Spleen (tissue), 11 donors: ENCODE measurements around the gene OTUD3. TPM values are rescaled to one million over a fixed set of nuclear protein-coding genes. Genes with fewer than 3 reads are reported as not detected.

Experiments
- DNase-seq: peaks from one replicate; pipeline ENCODE4 v3.0.0-alpha.2; 2020
- H3K27ac ChIP-seq, 8 donors: fragments of 200-600 bp; sonication (generic) in 7 of 8; 1 replicate in 4 of 8; 2 replicates in 4 of 8; pipeline versions ENCODE4 v1.5.0 to v1.8.0; 2016 to 2021; ENCODE audit warnings: inconsistent platforms in 4 of 8, mild to moderate bottlenecking in 4 of 8, moderate library complexity in 1 of 8
- H3K27me3 ChIP-seq, 7 donors: fragments of 200-600 bp; sonication (generic) in 6 of 7; replicated peaks in 1 of 7; 1 replicate in 4 of 7; 2 replicates in 3 of 7; pipeline versions ENCODE4 v1.5.0 to v1.8.0; 2016 to 2021; ENCODE audit warnings: inconsistent platforms in 3 of 7, mild to moderate bottlenecking in 1 of 7
- H3K36me3 ChIP-seq, 6 donors: fragments of 200-600 bp; sonication (generic) in 5 of 6; 1 replicate in 4 of 6; 2 replicates in 2 of 6; pipeline versions ENCODE4 v1.5.0 to v1.8.0; 2016 to 2021; ENCODE audit warnings: inconsistent platforms in 2 of 6
- H3K4me1 ChIP-seq, 6 donors: fragments of 200-600 bp; sonication (generic) in 5 of 6; 1 replicate in 3 of 6; 2 replicates in 3 of 6; pipeline versions ENCODE4 v1.5.0 to v1.8.0; 2016 to 2021; ENCODE audit warnings: inconsistent platforms in 3 of 6
- H3K4me3 ChIP-seq, 8 donors: fragments of 200-600 bp; sonication (generic) in 7 of 8; 1 replicate in 4 of 8; 2 replicates in 4 of 8; pipeline versions ENCODE4 v1.5.0 to v1.8.0; 2016 to 2021; ENCODE audit warnings: inconsistent platforms in 4 of 8, mild to moderate bottlenecking in 4 of 8, moderate library complexity in 2 of 8
- H3K9me3 ChIP-seq, 8 donors: fragments of 200-600 bp; sonication (generic) in 7 of 8; 1 replicate in 4 of 8; 2 replicates in 4 of 8; pipeline versions ENCODE4 v1.5.0 to v1.8.0; 2016 to 2021; ENCODE audit warnings: inconsistent platforms in 4 of 8
- CTCF ChIP-seq, 11 experiments: fragments of 200-600 bp in 7 of 11; fragments of 450-650 bp in 4 of 11; sonication (generic) in 4 of 11; IDR thresholded peaks in 8 of 11; conservative IDR thresholded peaks in 3 of 11; 1 replicate in 7 of 11; 2 replicates in 4 of 11; pipeline versions ENCODE4 v1.4.0 to v1.8.0; 2016 to 2021; ENCODE audit warnings: antibody characterized with exemption in 11 of 11, inconsistent platforms in 4 of 11, mild to moderate bottlenecking in 1 of 11
- POLR2A ChIP-seq, 3 donors: fragments of 450-650 bp; IDR thresholded peaks; one replicate each; pipeline ENCODE4 v1.5.1; 2017; ENCODE audit warnings: antibody characterized with exemption in 3 of 3, mild to moderate bottlenecking in 1 of 3
- POLR2AphosphoS5 ChIP-seq, 3 donors: sonication (generic); formaldehyde crosslinking; IDR thresholded peaks; one replicate each; pipeline ENCODE4 v1.5.1; 2017; ENCODE audit warnings: antibody characterized with exemption in 3 of 3
- WGBS, 5 donors: extraction: QIAGEN DNeasy Blood & Tissue Kit in 3 of 5; methylation state at CpG; one replicate each; pipeline versions ENCODE4 v1.1.5 to v1.1.7; 2013 to 2018; 5-methylcytosine and 5-hydroxymethylcytosine counted together
- intact Hi-C: fragments of 100-400 bp; cut with DNase I; formaldehyde crosslinking; loops from one replicate; pipeline ENCODE4 v1.15.0; 2023; ENCODE audit warnings: low total_unique reads
- polyA plus RNA-seq, 3 donors: library from polyadenylated mRNA; stranded (reverse); fragments of 200-250 nt; gene quantifications; one replicate each; pipeline ENCODE4 v1.2.1, GENCODE V29; 2013
- total RNA-seq, 7 donors: library from RNA; depleted of rRNA in 3 of 7; stranded (reverse); fragments of >200 nt in 3 of 7; fragmentation: NEBNext Ultra II Directional in 4 of 7; extraction: Animal tissue kit (Norgen Biotek cat#: 25700) in 4 of 7; gene quantifications; one replicate each; pipeline versions ENCODE4 v1.1.0 to v1.2.1, GENCODE V29; 2016 to 2021
- donor health status: healthy with polysubstance abuse.
- donor health status: DM: no; HTN: no; CAD: no; lungs with moderate emphysema.
- donor health status: DM: no; HTN: no; CAD: no.
- donor health status: Bipolar disorder and iron deficiency.
- donor health status: healthy.
- donor health status: DM: no; HTN: no; CAD: no.
- donor health status: DM: yes; HTN: yes; CAD: no.

The OTUD3 gene
- total and polyA plus RNA-seq, 10 donors, result 1.5 to 14.0 (median 6.7) TPM

GRCh38 chr1:19920132-19920710 is 38.0 kb downstream of the OTUD3 start:
- Histone ChIP-seq H3K27ac (no peak overlapping the region), H3K9me3 (no peaks in the 10 kb centered on the region), H3K27me3 (peaks cover 0 to 10% (median 0%) of the 10 kb centered on the region in 7 donors), H3K4me1 (peaks cover 0 to 20% (median 4%) of the 10 kb centered on the region in 6 donors), H3K4me3 (no peak overlapping the region), H3K36me3 (peaks cover 0 to 3% (median 0%) of the 10 kb centered on the region in 6 donors)
- TF ChIP-seq POLR2AphosphoS5 (IDR thresholded peaks at IDR 0.05), result no peak
- TF ChIP-seq POLR2A (IDR thresholded peaks at IDR 0.05), result no peak
- TF ChIP-seq CTCF (IDR thresholded peaks at IDR 0.05 in 8 of 11, conservative IDR thresholded peaks at IDR 0.05 in 3 of 11), result no peak
- intact Hi-C loops, result no loop called here
- no peak for DNase-seq
- WGBS, 5 donors, result 90 to 97% (median 90%) methylated on average over 14 to 19 of the region's 19 CpGs

GRCh38 chr1:19921310-19921709 is 39.1 kb downstream of the OTUD3 start:
- intact Hi-C loops, result no loop called here
- no peak overlapping the region for H3K27ac ChIP-seq
- H3K9me3 ChIP-seq, result no peaks in the 10 kb centered on the region
- TF ChIP-seq CTCF (IDR thresholded peaks at IDR 0.05 in 8 of 11, conservative IDR thresholded peaks at IDR 0.05 in 3 of 11) (no peak), POLR2AphosphoS5 (IDR thresholded peaks at IDR 0.05) (no peak), POLR2A (IDR thresholded peaks at IDR 0.05) (no peak)
- H3K4me1 ChIP-seq, result peaks cover 0 to 20% (median 4%) of the 10 kb centered on the region in 6 donors
- DNase-seq, result no peak
- H3K4me3 ChIP-seq, result no peak overlapping the region
- peaks cover 0 to 10% (median 0%) of the 10 kb centered on the region in 7 donors for H3K27me3 ChIP-seq
- no peaks in the 10 kb centered on the region for H3K36me3 ChIP-seq
- WGBS, 5 donors, result 59 to 93% (median 73%) methylated on average over 12 to 13 of the region's 13 CpGs

- WGBS, 5 donors, result 55 to 74% (median 64%) methylated on average over 10 to 17 of the region's 17 CpGs
- peaks cover 0 to 20% (median 4%) of the 10 kb centered on the region in 6 donors for H3K4me1 ChIP-seq
- H3K27ac ChIP-seq, result no peak overlapping the region
- no peaks in the 10 kb centered on the region for H3K36me3 ChIP-seq
- no peaks in the 10 kb centered on the region for H3K9me3 ChIP-seq
- H3K4me3 ChIP-seq, result no peak overlapping the region
- intact Hi-C loops, result no loop called here
- peaks cover 0 to 10% (median 0%) of the 10 kb centered on the region in 7 donors for H3K27me3 ChIP-seq
- TF ChIP-seq POLR2A (IDR thresholded peaks at IDR 0.05) (no peak), POLR2AphosphoS5 (IDR thresholded peaks at IDR 0.05) (peak in 1 of 3 donors; percentile 21)
- DNase-seq, result no peak
These were observed 40.0 kb downstream of the OTUD3 start for GRCh38 chr1:19922015-19922688.

GRCh38 chr1:19923137-19923952 is 41.1 kb downstream of the OTUD3 start, which contains the start of gene PLA2G2E:
TSS of gene PLA2G2E (minus strand) at chr1:19923617. CDS start at chr1:19923559, 58 bp downstream.
- DNase-seq, result no peak
- Histone ChIP-seq H3K27me3 (peaks cover 0 to 10% (median 0%) of the 10 kb centered on the region in 7 donors), H3K27ac (no peak within 1 kb of the TSS), H3K4me3 (no peak within 1 kb of the TSS), H3K9me3 (no peaks in the 10 kb centered on the region), H3K4me1 (peaks cover 0 to 14% (median 4%) of the 10 kb centered on the region in 6 donors), H3K36me3 (no peaks in the 10 kb centered on the region)
- intact Hi-C loops, result no loop called here
- WGBS, 5 donors, result 63 to 71% (median 66%) methylated on average over 12 to 14 of the region's 14 CpGs
- TF ChIP-seq POLR2AphosphoS5 (IDR thresholded peaks at IDR 0.05) (no peak), CTCF (IDR thresholded peaks at IDR 0.05 in 8 of 11, conservative IDR thresholded peaks at IDR 0.05 in 3 of 11) (no peak), POLR2A (IDR thresholded peaks at IDR 0.05) (no peak)
